HepG2 (cell line): Measurements from ENCODE around the gene EIF4G2. TPM values are rescaled to one million over a fixed set of nuclear protein-coding genes. Genes with fewer than 3 reads are reported as not detected.

Experiments used
- EHMT2 ChIP-seq: fragments of 200-600 bp; sonication (generic); IDR thresholded peaks from 2 replicates; pipeline ENCODE4 v1.7.0; 2017; ENCODE audit warnings: antibody characterized with exemption, low read depth, low read length, borderline replicate concordance
- FOXC1 ChIP-seq: sonication (generic); formaldehyde crosslinking; IDR thresholded peaks from 2 replicates; pipeline ENCODE4 v1.8.0; 2022; ENCODE audit warnings: mild to moderate bottlenecking, missing genetic modification reagents, borderline replicate concordance
- GPN1 ChIP-seq: sonication (generic); formaldehyde crosslinking; IDR thresholded peaks from 2 replicates; pipeline ENCODE4 v1.5.1; 2020; ENCODE audit warnings: missing genetic modification reagents, borderline replicate concordance
- HNRNPK ChIP-seq: fragments of 200-400 bp; formaldehyde crosslinking; IDR thresholded peaks from 2 replicates; pipeline ENCODE4 v1.6.1; 2018; ENCODE audit warnings: low read length, low read depth, moderate library complexity, mild to moderate bottlenecking; ENCODE audit not compliant: poor library complexity, severe bottlenecking
- KAT8 ChIP-seq: IDR thresholded peaks from 2 replicates; pipeline ENCODE4 v1.6.1; 2016; ENCODE audit warnings: missing genetic modification reagents, missing compliant biosample characterization
- MAF1 ChIP-seq: sonication (generic); formaldehyde crosslinking; IDR thresholded peaks from 2 replicates; pipeline ENCODE4 v1.5.0; 2020; ENCODE audit warnings: missing genetic modification reagents, borderline replicate concordance
- MLLT10 ChIP-seq: sonication (generic); formaldehyde crosslinking; IDR thresholded peaks from 2 replicates; pipeline ENCODE4 v1.4.0; 2020; ENCODE audit warnings: missing genetic modification reagents
- MTA3 ChIP-seq: sonication (generic); formaldehyde crosslinking; IDR thresholded peaks from 2 replicates; pipeline ENCODE4 v1.4.0; 2020; ENCODE audit warnings: missing genetic modification reagents
- NR2C2 ChIP-seq: sonication (generic); formaldehyde crosslinking; IDR thresholded peaks from 2 replicates; pipeline ENCODE4 v1.4.0; 2020; ENCODE audit warnings: missing genetic modification reagents, mild to moderate bottlenecking, moderate library complexity, borderline replicate concordance
- SP4 ChIP-seq: sonication (generic); formaldehyde crosslinking; IDR thresholded peaks from 2 replicates; pipeline ENCODE4 v1.8.1; 2023; ENCODE audit warnings: mild to moderate bottlenecking, missing genetic modification reagents
- SP5 ChIP-seq: IDR thresholded peaks from 2 replicates; pipeline ENCODE4 v1.6.1; 2016; ENCODE audit warnings: low read depth, borderline replicate concordance
- THYN1 ChIP-seq: sonication (generic); formaldehyde crosslinking; IDR thresholded peaks from 2 replicates; pipeline ENCODE4 v1.8.1; 2023; ENCODE audit warnings: low read depth, mild to moderate bottlenecking, moderate library complexity, missing genetic modification reagents, borderline replicate concordance
- ZBED4 ChIP-seq: sonication (generic); formaldehyde crosslinking; IDR thresholded peaks from 2 replicates; pipeline ENCODE4 v1.4.0; 2020; ENCODE audit warnings: missing genetic modification reagents, borderline replicate concordance
- ZNF292 ChIP-seq: sonication (generic); formaldehyde crosslinking; IDR thresholded peaks from 2 replicates; pipeline ENCODE4 v1.8.1; 2022; ENCODE audit warnings: mild to moderate bottlenecking, low read depth, missing genetic modification reagents, borderline replicate concordance
- ZNF331 ChIP-seq: sonication (generic); formaldehyde crosslinking; IDR thresholded peaks from 2 replicates; pipeline ENCODE4 v1.4.0; 2020; ENCODE audit warnings: missing genetic modification reagents
- ZNF652 ChIP-seq: IDR thresholded peaks from 2 replicates; pipeline ENCODE4 v1.6.1; 2016; ENCODE audit warnings: low read depth, borderline replicate concordance
- ZNF768 ChIP-seq: sonication (generic); formaldehyde crosslinking; IDR thresholded peaks from 2 replicates; pipeline ENCODE4 v1.4.0; 2020; ENCODE audit warnings: missing genetic modification reagents
- ZNF781 ChIP-seq: sonication (generic); formaldehyde crosslinking; IDR thresholded peaks from 2 replicates; pipeline ENCODE4 v1.5.1; 2020; ENCODE audit warnings: borderline replicate concordance, mild to moderate bottlenecking, missing genetic modification reagents; ENCODE audit errors: not compliant biosample characterization
- ZNF841 ChIP-seq: sonication (generic); formaldehyde crosslinking; IDR thresholded peaks from 2 replicates; pipeline ENCODE4 v1.8.1; 2023; ENCODE audit warnings: missing genetic modification reagents, borderline replicate concordance
- polyA plus RNA-seq, 8 experiments: library from polyadenylated mRNA; depleted of rRNA in 3 of 8; stranded (reverse) in 7 of 8; unstranded in 1 of 8; fragments of >200 nt; fragmentation: Illumina TruSeq in 4 of 8; extraction: Trizol in 4 of 8; gene quantifications; 2 replicates each; pipeline versions ENCODE4 v1.2.1 to v1.2.3, GENCODE V29; 2011 to 2016; ENCODE audit warnings: low read depth in 4 of 8, missing spikeins in 1 of 8, mixed read lengths in 1 of 8; ENCODE audit not compliant: insufficient read depth in 1 of 8
- total RNA-seq, 5 experiments: library from RNA; depleted of rRNA; stranded (reverse); fragments of >200 nt; fragmentation: Illumina TruSeq; extraction: Trizol; gene quantifications; 2 replicates each; pipeline ENCODE4 v1.2.3, GENCODE V29; 2016; ENCODE audit warnings: low read depth in 1 of 5
- TF ChIP-seq, protein P1 (sequence below): sonication (generic); formaldehyde crosslinking; IDR thresholded peaks from 2 replicates; pipeline ENCODE4 v1.5.0; 2020; ENCODE audit warnings: missing genetic modification reagents
- TF ChIP-seq, protein P2 (sequence below): sonication (generic); formaldehyde crosslinking; IDR thresholded peaks from 2 replicates; pipeline ENCODE4 v1.8.0; 2022; ENCODE audit warnings: mild to moderate bottlenecking, missing genetic modification reagents

The EIF4G2 gene
- total and polyA plus RNA-seq, 2 of the 13 experiments (the other 11 are each of a cell fraction or from before 2014, with no cell fraction given): 362 to 546 TPM

- TF ChIP-seq ZBED4 (no peak; the same call in 1 of the 2 replicates), SP4 (CRISPR knock-in tag) (peak; percentile 29), ZNF841 (no peak), EHMT2 (no peak), NR2C2 (no peak; the same call in 1 of the 2 replicates), HNRNPK (peak; percentile 92), ZNF292 (CRISPR knock-in tag) (peak; percentile 29; the same call in 1 of the 2 replicates), MLLT10 (CRISPR knock-in tag) (no peak), ZNF652 (CRISPR knock-in tag) (no peak), ZNF331 (CRISPR knock-in tag) (peak; percentile 71), KAT8 (CRISPR knock-in tag) (peak; percentile 97), ZNF768 (CRISPR knock-in tag) (peak; percentile 52), MAF1 (no peak; the same call in 1 of the 2 replicates), MTA3 (CRISPR knock-in tag) (no peak), FOXC1 (peak; percentile 89), ZNF781 (CRISPR knock-in tag) (peak; percentile 63), THYN1 (CRISPR knock-in tag) (no peak), GPN1 (CRISPR knock-in tag) (no peak; the same call in 1 of the 2 replicates), SP5 (CRISPR knock-in tag) (peak; percentile 9; the same call in 1 of the 2 replicates)
- TF ChIP-seq, protein P1, sequence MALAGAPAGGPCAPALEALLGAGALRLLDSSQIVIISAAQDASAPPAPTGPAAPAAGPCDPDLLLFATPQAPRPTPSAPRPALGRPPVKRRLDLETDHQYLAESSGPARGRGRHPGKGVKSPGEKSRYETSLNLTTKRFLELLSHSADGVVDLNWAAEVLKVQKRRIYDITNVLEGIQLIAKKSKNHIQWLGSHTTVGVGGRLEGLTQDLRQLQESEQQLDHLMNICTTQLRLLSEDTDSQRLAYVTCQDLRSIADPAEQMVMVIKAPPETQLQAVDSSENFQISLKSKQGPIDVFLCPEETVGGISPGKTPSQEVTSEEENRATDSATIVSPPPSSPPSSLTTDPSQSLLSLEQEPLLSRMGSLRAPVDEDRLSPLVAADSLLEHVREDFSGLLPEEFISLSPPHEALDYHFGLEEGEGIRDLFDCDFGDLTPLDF (CRISPR knock-in tag): peak; percentile 63
- TF ChIP-seq, protein P2, sequence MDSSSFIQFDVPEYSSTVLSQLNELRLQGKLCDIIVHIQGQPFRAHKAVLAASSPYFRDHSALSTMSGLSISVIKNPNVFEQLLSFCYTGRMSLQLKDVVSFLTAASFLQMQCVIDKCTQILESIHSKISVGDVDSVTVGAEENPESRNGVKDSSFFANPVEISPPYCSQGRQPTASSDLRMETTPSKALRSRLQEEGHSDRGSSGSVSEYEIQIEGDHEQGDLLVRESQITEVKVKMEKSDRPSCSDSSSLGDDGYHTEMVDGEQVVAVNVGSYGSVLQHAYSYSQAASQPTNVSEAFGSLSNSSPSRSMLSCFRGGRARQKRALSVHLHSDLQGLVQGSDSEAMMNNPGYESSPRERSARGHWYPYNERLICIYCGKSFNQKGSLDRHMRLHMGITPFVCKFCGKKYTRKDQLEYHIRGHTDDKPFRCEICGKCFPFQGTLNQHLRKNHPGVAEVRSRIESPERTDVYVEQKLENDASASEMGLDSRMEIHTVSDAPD (CRISPR knock-in tag): no peak
Observed at GRCh38 chr11:10808553-10809372, at the start of gene EIF4G2 (continued).
